ENCODE results near the gene GLG1.

The GLG1 gene

GRCh38 chr16:74487634-74488495 is 119.0 kb downstream of the GLG1 start:
- H3K4me1 ChIP-seq (ENCODE audit: control insufficient read depth in 5 of 5, insufficient read depth in 5 of 5, low read length in 5 of 5): peaks cover 0 to 4% (median 0%) of the 10 kb centered on the region in 5 donors
- H3K27me3 ChIP-seq (ENCODE audit: control insufficient read depth in 5 of 5, insufficient read depth in 4 of 5, low read length in 5 of 5): no peaks in the 10 kb centered on the region
- H3K27ac ChIP-seq (ENCODE audit: low read depth, low read length): no peak overlapping the region
- H3K4me3 ChIP-seq (ENCODE audit: low read depth in 1 of 5, low read length in 5 of 5): no peak overlapping the region
- peaks cover 29 to 61% (median 38%) of the 10 kb centered on the region in 5 donors for H3K36me3 ChIP-seq (ENCODE audit: control insufficient read depth in 5 of 5, insufficient read depth in 5 of 5, low read length in 5 of 5)
- H3K9ac ChIP-seq (ENCODE audit: low read length in 5 of 5): no peak overlapping the region
- H3K9me3 ChIP-seq (ENCODE audit: control insufficient read depth in 5 of 5, low read length in 5 of 5): no peaks in the 10 kb centered on the region

DNA sequence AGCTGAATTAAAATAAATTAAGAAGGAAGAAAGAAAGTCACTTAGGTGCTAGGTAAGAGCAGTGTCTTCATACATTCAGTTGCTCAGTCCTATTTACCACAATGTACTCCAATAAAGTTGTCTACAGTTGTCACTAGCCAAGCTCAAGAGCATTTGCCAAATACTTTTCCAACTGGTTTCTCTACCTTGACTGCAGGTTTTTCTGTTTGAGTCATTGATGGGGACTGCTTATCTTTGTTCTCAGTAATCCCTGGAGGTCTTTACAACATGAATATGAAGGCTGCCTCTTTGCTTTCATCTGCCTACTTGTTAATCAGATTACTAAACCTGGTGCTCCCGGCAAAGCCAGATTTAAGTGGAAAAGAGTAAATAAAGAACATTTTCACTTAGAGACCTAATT is 121.0 kb downstream of the GLG1 start:
- Histone ChIP-seq H3K27me3 (ENCODE audit: control insufficient read depth in 5 of 5, insufficient read depth in 4 of 5, low read length in 5 of 5) (no peaks in the 10 kb centered on the region), H3K4me1 (ENCODE audit: control insufficient read depth in 5 of 5, insufficient read depth in 5 of 5, low read length in 5 of 5) (no peaks in the 10 kb centered on the region), H3K9ac (ENCODE audit: low read length in 5 of 5) (no peak overlapping the region), H3K4me3 (ENCODE audit: low read depth in 1 of 5, low read length in 5 of 5) (no peak overlapping the region), H3K36me3 (ENCODE audit: control insufficient read depth in 5 of 5, insufficient read depth in 5 of 5, low read length in 5 of 5) (peaks cover 27 to 53% (median 34%) of the 10 kb centered on the region in 5 donors), H3K9me3 (ENCODE audit: control insufficient read depth in 5 of 5, low read length in 5 of 5) (no peaks in the 10 kb centered on the region), H3K27ac (ENCODE audit: low read depth, low read length) (no peak overlapping the region)

- Histone ChIP-seq H3K9ac (ENCODE audit: low read length in 5 of 5) (no peak overlapping the region), H3K4me1 (ENCODE audit: control insufficient read depth in 5 of 5, insufficient read depth in 5 of 5, low read length in 5 of 5) (peaks cover 0 to 15% (median 11%) of the 10 kb centered on the region in 5 donors), H3K27ac (ENCODE audit: low read depth, low read length) (peak overlapping the region; percentile 14), H3K9me3 (ENCODE audit: control insufficient read depth in 5 of 5, low read length in 5 of 5) (no peaks in the 10 kb centered on the region), H3K27me3 (ENCODE audit: control insufficient read depth in 5 of 5, insufficient read depth in 4 of 5, low read length in 5 of 5) (no peaks in the 10 kb centered on the region), H3K36me3 (ENCODE audit: control insufficient read depth in 5 of 5, insufficient read depth in 5 of 5, low read length in 5 of 5) (peaks cover 26 to 52% (median 35%) of the 10 kb centered on the region in 5 donors), H3K4me3 (ENCODE audit: low read depth in 1 of 5, low read length in 5 of 5) (no peak overlapping the region)
Measured at GRCh38 chr16:74480150-74481029, 126.5 kb downstream of the GLG1 start.

- Histone ChIP-seq H3K4me1 (ENCODE audit: control insufficient read depth in 5 of 5, insufficient read depth in 5 of 5, low read length in 5 of 5) (peaks cover 0 to 15% (median 11%) of the 10 kb centered on the region in 5 donors), H3K27me3 (ENCODE audit: control insufficient read depth in 5 of 5, insufficient read depth in 4 of 5, low read length in 5 of 5) (no peaks in the 10 kb centered on the region), H3K27ac (ENCODE audit: low read depth, low read length) (no peak overlapping the region), H3K4me3 (ENCODE audit: low read depth in 1 of 5, low read length in 5 of 5) (no peak overlapping the region), H3K9ac (ENCODE audit: low read length in 5 of 5) (no peak overlapping the region), H3K9me3 (ENCODE audit: control insufficient read depth in 5 of 5, low read length in 5 of 5) (no peaks in the 10 kb centered on the region), H3K36me3 (ENCODE audit: control insufficient read depth in 5 of 5, insufficient read depth in 5 of 5, low read length in 5 of 5) (peaks cover 30 to 53% (median 43%) of the 10 kb centered on the region in 5 donors)
Measured at GRCh38 chr16:74477226-74477625, 129.7 kb downstream of the GLG1 start.

DNA sequence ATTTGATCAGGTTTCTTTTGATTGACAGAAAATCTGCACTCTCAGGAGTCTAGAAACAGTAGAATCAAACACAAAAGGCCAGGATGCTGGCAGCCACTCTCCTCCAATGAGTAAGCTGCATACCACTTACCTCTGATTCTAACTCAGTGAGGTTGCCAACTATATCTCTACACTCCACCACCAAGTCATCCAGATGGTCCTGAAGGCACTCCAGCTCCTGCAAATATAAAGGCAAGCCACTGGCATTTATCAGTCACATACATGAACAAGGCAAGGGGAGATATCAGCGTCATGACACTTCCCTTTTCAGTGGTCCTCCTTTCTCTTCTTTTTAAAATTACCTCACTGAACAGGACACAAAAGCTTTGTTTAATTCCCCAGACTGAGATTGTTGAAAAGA is 132.5 kb downstream of the GLG1 start:
- no peaks in the 10 kb centered on the region for H3K27me3 ChIP-seq (ENCODE audit: control insufficient read depth in 5 of 5, insufficient read depth in 4 of 5, low read length in 5 of 5)
- no peak overlapping the region for H3K9ac ChIP-seq (ENCODE audit: low read length in 5 of 5)
- H3K9me3 ChIP-seq (ENCODE audit: control insufficient read depth in 5 of 5, low read length in 5 of 5): no peaks in the 10 kb centered on the region
- peaks cover 0 to 3% (median under 1%) of the 10 kb centered on the region in 5 donors for H3K4me1 ChIP-seq (ENCODE audit: control insufficient read depth in 5 of 5, insufficient read depth in 5 of 5, low read length in 5 of 5)
- no peak overlapping the region for H3K4me3 ChIP-seq (ENCODE audit: low read depth in 1 of 5, low read length in 5 of 5)
- H3K27ac ChIP-seq (ENCODE audit: low read depth, low read length): no peak overlapping the region
- peaks cover 40 to 78% (median 65%) of the 10 kb centered on the region in 5 donors for H3K36me3 ChIP-seq (ENCODE audit: control insufficient read depth in 5 of 5, insufficient read depth in 5 of 5, low read length in 5 of 5)

- no peaks in the 10 kb centered on the region for H3K9me3 ChIP-seq (ENCODE audit: control insufficient read depth in 5 of 5, low read length in 5 of 5)
- H3K4me1 ChIP-seq (ENCODE audit: control insufficient read depth in 5 of 5, insufficient read depth in 5 of 5, low read length in 5 of 5): no peaks in the 10 kb centered on the region
- H3K9ac ChIP-seq (ENCODE audit: low read length in 5 of 5): no peak overlapping the region
- H3K4me3 ChIP-seq (ENCODE audit: low read depth in 1 of 5, low read length in 5 of 5): no peak overlapping the region
- peaks cover 45 to 90% (median 80%) of the 10 kb centered on the region in 5 donors for H3K36me3 ChIP-seq (ENCODE audit: control insufficient read depth in 5 of 5, insufficient read depth in 5 of 5, low read length in 5 of 5)
- no peak overlapping the region for H3K27ac ChIP-seq (ENCODE audit: low read depth, low read length)
- no peaks in the 10 kb centered on the region for H3K27me3 ChIP-seq (ENCODE audit: control insufficient read depth in 5 of 5, insufficient read depth in 4 of 5, low read length in 5 of 5)
Measured at GRCh38 chr16:74472540-74472939, 134.4 kb downstream of the GLG1 start.

DNA sequence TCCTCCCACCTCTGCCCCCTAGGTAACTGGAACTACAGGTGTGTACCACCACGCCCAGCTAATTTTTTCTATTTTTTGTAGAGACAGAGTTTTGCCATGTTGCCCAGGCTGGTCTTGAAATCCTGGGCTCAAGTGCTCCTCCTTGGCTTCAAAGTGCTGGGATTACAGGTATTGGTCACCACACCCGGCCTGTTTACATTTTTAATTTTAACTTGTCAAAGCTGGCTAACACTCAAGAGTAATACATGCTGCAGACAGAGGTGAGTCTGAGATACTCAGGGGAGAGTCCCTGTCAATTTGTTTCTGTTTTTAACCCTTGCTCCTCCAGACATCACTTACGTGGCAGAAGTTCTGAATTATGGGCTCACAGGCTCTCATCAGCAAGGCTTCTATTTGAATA is 134.9 kb downstream of the GLG1 start:
- H3K36me3 ChIP-seq (ENCODE audit: control insufficient read depth in 5 of 5, insufficient read depth in 5 of 5, low read length in 5 of 5): peaks cover 48 to 91% (median 80%) of the 10 kb centered on the region in 5 donors
- no peaks in the 10 kb centered on the region for H3K4me1 ChIP-seq (ENCODE audit: control insufficient read depth in 5 of 5, insufficient read depth in 5 of 5, low read length in 5 of 5)
- no peak overlapping the region for H3K27ac ChIP-seq (ENCODE audit: low read depth, low read length)

DNA sequence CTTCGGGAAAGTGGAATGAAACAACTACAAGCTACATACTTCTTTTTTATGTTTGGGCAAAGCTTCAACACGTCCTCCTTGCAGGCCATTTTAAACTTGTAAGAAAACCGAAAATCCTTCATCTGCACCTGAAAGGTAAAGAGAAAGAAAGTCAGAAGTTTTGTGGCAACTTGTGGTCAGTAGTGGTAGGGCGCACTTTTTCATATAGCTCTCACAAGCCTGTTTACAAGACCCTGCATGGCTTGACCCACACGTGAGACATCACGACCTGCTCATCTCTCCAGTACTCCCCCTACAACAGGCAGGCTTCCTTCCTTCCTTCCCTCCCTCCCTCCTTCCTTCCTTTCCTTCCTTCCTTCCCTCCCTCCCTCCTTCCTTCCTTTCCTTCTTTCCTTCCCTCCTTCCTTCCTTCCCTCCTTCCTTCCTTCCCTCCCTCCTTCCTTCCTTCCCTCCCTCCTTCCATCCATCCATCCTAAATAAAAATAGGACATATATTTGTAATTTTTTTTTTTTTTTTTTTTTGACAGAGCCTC is 136.9 kb downstream of the GLG1 start:
- no peaks in the 10 kb centered on the region for H3K27me3 ChIP-seq (ENCODE audit: control insufficient read depth in 5 of 5, insufficient read depth in 4 of 5, low read length in 5 of 5)
- no peak overlapping the region for H3K4me3 ChIP-seq (ENCODE audit: low read depth in 1 of 5, low read length in 5 of 5)
- H3K36me3 ChIP-seq (ENCODE audit: control insufficient read depth in 5 of 5, insufficient read depth in 5 of 5, low read length in 5 of 5): peaks cover 47 to 92% (median 75%) of the 10 kb centered on the region in 5 donors
- no peak overlapping the region for H3K9ac ChIP-seq (ENCODE audit: low read length in 5 of 5)
- peaks cover 0 to 2% (median 0%) of the 10 kb centered on the region in 5 donors for H3K4me1 ChIP-seq (ENCODE audit: control insufficient read depth in 5 of 5, insufficient read depth in 5 of 5, low read length in 5 of 5)
- no peaks in the 10 kb centered on the region for H3K9me3 ChIP-seq (ENCODE audit: control insufficient read depth in 5 of 5, low read length in 5 of 5)
- H3K27ac ChIP-seq (ENCODE audit: low read depth, low read length): no peak overlapping the region

More for the DNA sequence above, 134.9 kb downstream of the GLG1 start:
- no peak overlapping the region for H3K9ac ChIP-seq (ENCODE audit: low read length in 5 of 5)
- H3K4me3 ChIP-seq (ENCODE audit: low read depth in 1 of 5, low read length in 5 of 5): no peak overlapping the region
- no peaks in the 10 kb centered on the region for H3K9me3 ChIP-seq (ENCODE audit: control insufficient read depth in 5 of 5, low read length in 5 of 5)
- H3K27me3 ChIP-seq (ENCODE audit: control insufficient read depth in 5 of 5, insufficient read depth in 4 of 5, low read length in 5 of 5): no peaks in the 10 kb centered on the region

- Histone ChIP-seq H3K36me3 (ENCODE audit: control insufficient read depth in 5 of 5, insufficient read depth in 5 of 5, low read length in 5 of 5) (peaks cover 46 to 89% (median 73%) of the 10 kb centered on the region in 5 donors), H3K27ac (ENCODE audit: low read depth, low read length) (no peak overlapping the region), H3K9me3 (ENCODE audit: control insufficient read depth in 5 of 5, low read length in 5 of 5) (no peaks in the 10 kb centered on the region), H3K9ac (ENCODE audit: low read length in 5 of 5) (no peak overlapping the region), H3K4me1 (ENCODE audit: control insufficient read depth in 5 of 5, insufficient read depth in 5 of 5, low read length in 5 of 5) (peaks cover 0 to 2% (median 0%) of the 10 kb centered on the region in 5 donors), H3K27me3 (ENCODE audit: control insufficient read depth in 5 of 5, insufficient read depth in 4 of 5, low read length in 5 of 5) (no peaks in the 10 kb centered on the region), H3K4me3 (ENCODE audit: low read depth in 1 of 5, low read length in 5 of 5) (no peak overlapping the region)
Measured at GRCh38 chr16:74468807-74469525, 137.9 kb downstream of the GLG1 start.
